PFSK-1 (cell line): Measurements from ENCODE around the gene BSND.

Source experiments
- POLR2AphosphoS5 ChIP-seq: IDR thresholded peaks from 2 replicates; pipeline ENCODE4 v1.6.1; 2012; ENCODE audit warnings: low read depth, mild to moderate bottlenecking, control low read depth, low read length, moderate library complexity
- REST ChIP-seq, 2 experiments: IDR thresholded peaks; 2 replicates each; pipeline versions ENCODE4 v1.6.1 to v1.8.0; 2011 to 2012; ENCODE audit warnings: low read depth in 2 of 2, low read length in 2 of 2, control low read depth in 1 of 2, inconsistent platforms in 1 of 2, mild to moderate bottlenecking in 1 of 2, moderate library complexity in 1 of 2; ENCODE audit not compliant: insufficient read depth in 1 of 2
- SIN3A ChIP-seq: IDR thresholded peaks from 2 replicates; pipeline ENCODE4 v1.6.1; 2012; ENCODE audit warnings: mild to moderate bottlenecking, low read length, moderate library complexity, borderline replicate concordance; ENCODE audit not compliant: insufficient read depth
- TAF1 ChIP-seq: IDR thresholded peaks from 2 replicates; pipeline ENCODE4 v1.6.1; 2012; ENCODE audit warnings: low read length, control low read depth, borderline replicate concordance; ENCODE audit not compliant: insufficient read depth

GRCh38 chr1:55049271-55049913 is 50.7 kb downstream of the BSND start:
- TF ChIP-seq REST (IDR thresholded peaks at IDR 0.05; ENCODE audit: insufficient read depth in 1 of 2, low read depth in 2 of 2, low read length in 2 of 2) (no peak), POLR2AphosphoS5 (no peak), SIN3A (no peak), TAF1 (no peak)
